A549 (cell line): ENCODE measurements around the gene TNRC6C. TPM values are rescaled to one million over a fixed set of nuclear protein-coding genes. Genes with fewer than 3 reads are reported as not detected.

Source experiments
- ATAC-seq, 2 experiments: fragments of 200-7000 bp in 1 of 2; fragments of >200 bp in 1 of 2; cut with Nextera tagmentation in 1 of 2; cut with Tn5 transposase in 1 of 2; 3 replicates each; pipeline versions ENCODE4 v1.8.0 to v1.9.1; 2018 to 2020; ENCODE audit warnings: mild to moderate bottlenecking in 1 of 2, moderate library complexity in 1 of 2
- CTCF ChIA-PET: fragments of 300-600 bp; sonication (Branson Sonifier 250); formaldehyde crosslinking; extraction: SDS; loops from one replicate; lab custom pipeline; 2021; ENCODE audit warnings: antibody characterized with exemption, inconsistent platforms; lab: Yijun Ruan, JAX
- POLR2A ChIA-PET: fragments of 350-600 bp; formaldehyde crosslinking; extraction: SDS; loops from one replicate; lab custom pipeline; 2021; ENCODE audit warnings: antibody characterized with exemption, inconsistent platforms; lab: Yijun Ruan, JAX
- DNase-seq, 2 experiments: peaks; one replicate each; pipeline versions ENCODE4 v3.0.0 to v3.0.0-alpha.2; 2011 to 2016; ENCODE audit warnings: low read depth in 1 of 2, low spot score in 1 of 2
- FAIRE-seq: peaks from 2 replicates; lab custom pipeline; 2011; peaks lifted over from hg19 to GRCh38; lab: Jason Lieb, UNC
- H3K27ac ChIP-seq, 2 experiments: fragments of >200 bp; sonication (Bioruptor Twin); formaldehyde crosslinking; 3 replicates each; pipeline ENCODE4 v1.5.1; 2016 to 2017
- H3K4me1 ChIP-seq: fragments of >200 bp; sonication (Bioruptor Twin); formaldehyde crosslinking; 3 replicates; pipeline ENCODE4 v1.6.1; 2016
- H3K4me2 ChIP-seq: fragments of >200 bp; sonication (Bioruptor Twin); formaldehyde crosslinking; 3 replicates; pipeline ENCODE4 v1.6.1; 2016
- H3K4me3 ChIP-seq: fragments of >200 bp; sonication (Bioruptor Twin); formaldehyde crosslinking; 3 replicates; pipeline ENCODE4 v1.5.1; 2016
- H3K9me3 ChIP-seq: fragments of >200 bp; sonication (Bioruptor Twin); formaldehyde crosslinking; 3 replicates; pipeline ENCODE4 v1.6.1; 2016
- CBX2 ChIP-seq: fragments of 200-600 bp; sonication (generic); IDR thresholded peaks from 2 replicates; pipeline ENCODE4 v1.6.1; 2016; ENCODE audit warnings: low read depth, mild to moderate bottlenecking, borderline replicate concordance
- CBX8 ChIP-seq: fragments of 200-600 bp; sonication (generic); IDR thresholded peaks from 2 replicates; pipeline ENCODE4 v1.6.1; 2016
- CHD2 ChIP-seq: fragments of 150-350 bp; IDR thresholded peaks from 2 replicates; pipeline ENCODE4 v1.6.1; 2014; ENCODE audit warnings: low read length; ENCODE audit not compliant: partially characterized antibody
- EP300 ChIP-seq, 2 experiments: fragments of >200 bp; sonication (Bioruptor Twin); formaldehyde crosslinking; IDR thresholded peaks; 2 replicates in 1 of 2; 3 replicates in 1 of 2; pipeline ENCODE4 v1.6.1; 2016 to 2017
- FOSL2 ChIP-seq, 2 experiments: fragments of 450-650 bp in 1 of 2; fragments of >200 bp in 1 of 2; sonication (Bioruptor Twin) in 1 of 2; formaldehyde crosslinking; IDR thresholded peaks; 2 replicates each; pipeline versions ENCODE4 v1.5.0 to v1.6.1; 2016 to 2020; ENCODE audit warnings: mild to moderate bottlenecking in 1 of 2, moderate library complexity in 1 of 2
- FOXS1 ChIP-seq: fragments of 250-450 bp; sonication (Bioruptor Pico); IDR thresholded peaks from 2 replicates; pipeline ENCODE4 v1.5.0; 2020; ENCODE audit warnings: mild to moderate bottlenecking, moderate library complexity
- HDAC2 ChIP-seq: fragments of 200-600 bp; sonication (generic); IDR thresholded peaks from 2 replicates; pipeline ENCODE4 v1.6.1; 2016
- HOXB5 ChIP-seq: fragments of 250-450 bp; sonication (Bioruptor Pico); IDR thresholded peaks from 2 replicates; pipeline ENCODE4 v1.5.0; 2020; ENCODE audit warnings: mild to moderate bottlenecking, moderate library complexity
- JUN ChIP-seq, 2 experiments: fragments of >200 bp; sonication (Bioruptor Twin); formaldehyde crosslinking; IDR thresholded peaks; 2 replicates in 1 of 2; 3 replicates in 1 of 2; pipeline ENCODE4 v1.6.1; 2016 to 2017
- MAFK ChIP-seq: fragments of 450-650 bp; IDR thresholded peaks from 2 replicates; pipeline ENCODE4 v1.6.1; 2014; ENCODE audit not compliant: partially characterized antibody
- MAZ ChIP-seq: fragments of 150-350 bp; IDR thresholded peaks from 2 replicates; pipeline ENCODE4 v1.6.1; 2014; ENCODE audit warnings: antibody characterized with exemption, low read depth, low read length, borderline replicate concordance
- PHF8 ChIP-seq: fragments of 200-600 bp; sonication (generic); IDR thresholded peaks from 2 replicates; pipeline ENCODE4 v1.6.1; 2016; ENCODE audit warnings: low read depth, mild to moderate bottlenecking, antibody characterized with exemption, moderate library complexity, borderline replicate concordance
- RAD21 ChIP-seq, 2 experiments: fragments of >200 bp in 1 of 2; sonication (Bioruptor Twin) in 1 of 2; formaldehyde crosslinking in 1 of 2; IDR thresholded peaks in 1 of 2; conservative IDR thresholded peaks in 1 of 2; 2 replicates in 1 of 2; 3 replicates in 1 of 2; pipeline ENCODE4 v1.6.1; 2012 to 2018; ENCODE audit warnings: inconsistent platforms in 1 of 2
- RARB ChIP-seq: fragments of 250-450 bp; sonication (Bioruptor Pico); IDR thresholded peaks from 2 replicates; pipeline ENCODE4 v1.8.0; 2021; ENCODE audit warnings: mild to moderate bottlenecking, moderate library complexity
- TFCP2L1 ChIP-seq: fragments of 250-450 bp; sonication (Bioruptor Pico); IDR thresholded peaks from 2 replicates; pipeline ENCODE4 v1.5.0; 2021; ENCODE audit warnings: mild to moderate bottlenecking
- ZC3H11A ChIP-seq: fragments of 450-650 bp; IDR thresholded peaks from 2 replicates; pipeline ENCODE4 v1.6.1; 2014; ENCODE audit warnings: antibody characterized with exemption, mild to moderate bottlenecking
- ZSCAN20 ChIP-seq: fragments of 250-450 bp; sonication (Bioruptor Pico); IDR thresholded peaks from 2 replicates; pipeline ENCODE4 v1.8.0; 2022; ENCODE audit warnings: mild to moderate bottlenecking, moderate library complexity
- WGBS: methylation state at CpG from one replicate; pipeline ENCODE4 v1.1.6; 2017; ENCODE audit errors: missing lambda C conversion rate; 5-methylcytosine and 5-hydroxymethylcytosine counted together
- polyA plus RNA-seq, 4 experiments: library from polyadenylated mRNA; depleted of rRNA in 3 of 4; stranded (reverse); fragments of >200 nt; fragmentation: RNase III in 1 of 4; extraction: RNeasy Plus Mini Kit Qiagen cat#74134 plus additional on column Dnase treatment in 1 of 4; gene quantifications; 2 replicates in 3 of 4; 3 replicates in 1 of 4; pipeline ENCODE4 v1.2.3, GENCODE V29; 2011 to 2017
- TF ChIP-seq, protein P1 (sequence below): IDR thresholded peaks from 2 replicates; pipeline ENCODE4 v1.6.1; 2012
- TF ChIP-seq, protein P2 (sequence below): fragments of 250-450 bp; sonication (Bioruptor Pico); IDR thresholded peaks from 2 replicates; pipeline ENCODE4 v1.5.0; 2021; ENCODE audit warnings: mild to moderate bottlenecking, moderate library complexity, borderline replicate concordance
- TF ChIP-seq, protein P3 (sequence below): fragments of 450-650 bp; IDR thresholded peaks from 2 replicates; pipeline ENCODE4 v1.6.1; 2014; ENCODE audit warnings: antibody characterized with exemption
- TF ChIP-seq, protein P4 (sequence below): fragments of >200 bp; sonication (Bioruptor Twin); formaldehyde crosslinking; IDR thresholded peaks from 3 replicates; pipeline ENCODE4 v1.6.1; 2016

The TNRC6C gene
- polyA plus RNA-seq, 2 of the 4 experiments (the other 2 are of a cell fraction) = 1.3 to 1.9 TPM

DNA sequence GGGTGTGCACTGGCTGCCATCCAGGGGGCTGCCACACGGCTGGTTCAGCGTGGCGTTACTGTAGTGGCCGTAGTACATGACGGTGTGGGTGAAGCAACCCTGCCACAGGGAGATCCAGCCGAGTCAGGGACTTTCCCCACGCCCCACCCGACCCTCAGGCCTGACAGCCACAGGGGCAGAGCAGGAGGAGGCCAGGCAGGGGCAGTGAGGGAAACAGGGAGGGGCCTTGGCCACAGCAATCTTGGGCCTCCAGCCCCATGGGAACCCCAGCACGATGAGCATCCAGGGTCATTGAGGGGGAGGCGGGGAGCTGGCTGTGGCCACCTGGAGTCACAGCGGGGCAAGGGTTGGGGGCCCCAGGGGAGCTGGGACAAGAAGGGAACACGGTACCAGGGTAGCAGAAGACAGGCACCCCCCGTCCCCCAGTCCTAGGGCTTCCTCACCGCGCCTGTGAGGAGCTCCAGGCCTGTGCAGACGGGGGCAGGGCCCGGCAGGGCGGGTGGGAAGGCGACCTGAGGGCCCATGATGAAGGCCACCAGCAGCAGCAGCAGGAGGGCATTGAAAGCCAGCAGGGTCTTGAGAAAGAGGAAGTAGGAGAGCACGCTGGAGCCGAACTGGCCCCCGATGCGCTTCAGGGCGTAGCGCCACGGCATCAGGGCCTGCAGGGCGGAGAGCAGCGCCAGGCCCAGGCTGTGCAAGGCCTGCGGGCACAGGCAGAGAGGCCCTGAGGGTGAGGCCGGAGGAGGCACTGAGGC lies 165.8 kb downstream of the TNRC6C start (continued):
- TF ChIP-seq RAD21 (conservative IDR thresholded peaks at IDR 0.05 in 1 of 2, IDR thresholded peaks at IDR 0.05 in 1 of 2) (no peak), ZC3H11A (no peak), PHF8 (no peak), JUN (IDR thresholded peaks at IDR 0.05) (no peak), MAFK (no peak), EP300 (IDR thresholded peaks at IDR 0.05) (no peak), HOXB5 (CRISPR knock-in tag) (no peak), ZSCAN20 (no peak)
- TF ChIP-seq, protein P1, sequence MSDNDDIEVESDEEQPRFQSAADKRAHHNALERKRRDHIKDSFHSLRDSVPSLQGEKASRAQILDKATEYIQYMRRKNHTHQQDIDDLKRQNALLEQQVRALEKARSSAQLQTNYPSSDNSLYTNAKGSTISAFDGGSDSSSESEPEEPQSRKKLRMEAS = no peak
- TF ChIP-seq, protein P2, sequence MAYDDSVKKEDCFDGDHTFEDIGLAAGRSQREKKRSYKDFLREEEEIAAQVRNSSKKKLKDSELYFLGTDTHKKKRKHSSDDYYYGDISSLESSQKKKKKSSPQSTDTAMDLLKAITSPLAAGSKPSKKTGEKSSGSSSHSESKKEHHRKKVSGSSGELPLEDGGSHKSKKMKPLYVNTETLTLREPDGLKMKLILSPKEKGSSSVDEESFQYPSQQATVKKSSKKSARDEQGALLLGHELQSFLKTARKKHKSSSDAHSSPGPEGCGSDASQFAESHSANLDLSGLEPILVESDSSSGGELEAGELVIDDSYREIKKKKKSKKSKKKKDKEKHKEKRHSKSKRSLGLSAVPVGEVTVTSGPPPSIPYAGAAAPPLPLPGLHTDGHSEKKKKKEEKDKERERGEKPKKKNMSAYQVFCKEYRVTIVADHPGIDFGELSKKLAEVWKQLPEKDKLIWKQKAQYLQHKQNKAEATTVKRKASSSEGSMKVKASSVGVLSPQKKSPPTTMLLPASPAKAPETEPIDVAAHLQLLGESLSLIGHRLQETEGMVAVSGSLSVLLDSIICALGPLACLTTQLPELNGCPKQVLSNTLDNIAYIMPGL = no peak
- TF ChIP-seq, protein P3, sequence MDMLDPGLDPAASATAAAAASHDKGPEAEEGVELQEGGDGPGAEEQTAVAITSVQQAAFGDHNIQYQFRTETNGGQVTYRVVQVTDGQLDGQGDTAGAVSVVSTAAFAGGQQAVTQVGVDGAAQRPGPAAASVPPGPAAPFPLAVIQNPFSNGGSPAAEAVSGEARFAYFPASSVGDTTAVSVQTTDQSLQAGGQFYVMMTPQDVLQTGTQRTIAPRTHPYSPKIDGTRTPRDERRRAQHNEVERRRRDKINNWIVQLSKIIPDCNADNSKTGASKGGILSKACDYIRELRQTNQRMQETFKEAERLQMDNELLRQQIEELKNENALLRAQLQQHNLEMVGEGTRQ = no peak

DNA sequence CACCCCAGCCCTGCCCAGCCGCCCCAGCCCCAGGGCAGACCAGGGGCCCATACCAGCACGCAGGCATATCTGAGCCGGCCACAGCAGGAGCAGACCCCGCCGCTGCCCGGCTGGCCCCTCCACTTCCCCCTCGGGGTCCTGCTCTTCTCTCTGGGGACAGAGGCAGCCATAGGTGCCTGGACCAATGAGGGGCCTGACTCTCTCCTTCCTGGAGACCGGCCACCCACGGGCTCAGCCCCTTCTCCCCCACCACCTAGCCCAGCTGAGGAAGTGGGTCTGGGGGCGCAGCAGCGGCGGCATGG lies 166.3 kb downstream of the TNRC6C start:
- 90% methylated on average over 12 of the region's 12 CpGs for WGBS
- TF ChIP-seq MAFK (no peak), ZC3H11A (no peak), TFCP2L1 (CRISPR knock-in tag) (no peak)
- POLR2A ChIA-PET = no interaction called here
- no peak overlapping the region for H3K4me2 ChIP-seq
- FAIRE-seq (no peak), ATAC-seq (no peak), DNase-seq (no peak)
- no peak overlapping the region for H3K4me3 ChIP-seq
- peaks cover 14% of the 10 kb centered on the region for H3K4me1 ChIP-seq
- H3K9me3 ChIP-seq = no peaks in the 10 kb centered on the region
- CTCF ChIA-PET = interaction anchor here (0.6 to 13.7 kb wide), 9 partner anchors 8 to 1879 kb away, joined by 3 to 164 read pairs (median 4); no protein-coding TSS in a partner anchor
- H3K27ac ChIP-seq = no peak overlapping the region

DNA sequence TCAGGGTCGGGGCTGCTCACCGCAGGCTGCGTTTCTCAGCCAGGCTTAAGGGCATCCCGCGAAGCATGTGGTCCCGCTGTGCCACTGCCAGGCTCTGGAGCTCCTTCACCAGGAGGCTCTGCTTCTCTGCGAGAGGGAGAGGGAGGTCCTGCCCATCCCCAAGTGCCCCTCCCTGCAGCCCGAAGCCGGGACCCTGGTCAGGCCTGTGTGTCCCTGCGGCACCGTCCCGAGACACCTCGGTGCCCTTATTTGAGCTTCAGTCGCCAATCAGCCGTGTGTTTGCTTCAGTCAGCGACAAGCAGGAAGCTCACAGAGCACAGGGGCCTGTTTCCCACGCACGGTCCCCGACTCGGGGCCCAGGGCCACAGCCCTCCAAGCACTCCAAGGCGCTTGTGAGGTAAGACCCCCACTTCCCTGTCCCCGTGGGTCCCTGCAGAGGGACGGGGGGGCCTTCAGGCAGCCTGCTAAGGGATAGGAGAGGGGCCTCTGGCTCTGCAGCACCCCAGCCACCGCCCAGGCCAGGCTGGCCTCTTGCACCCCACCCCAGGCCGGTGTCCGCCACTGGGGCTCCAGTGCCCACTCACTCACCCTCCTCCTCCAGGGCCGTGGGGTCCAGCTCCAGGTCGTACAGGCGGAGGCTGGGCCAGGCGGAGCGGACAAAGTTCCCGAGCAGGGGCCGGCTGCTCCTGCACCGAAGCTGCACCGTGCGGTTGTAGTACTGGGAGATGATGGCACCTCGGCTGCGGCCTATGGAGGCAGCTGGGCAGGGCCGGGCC lies 166.8 kb downstream of the TNRC6C start:
- WGBS = 89% methylated on average over 37 of the region's 39 CpGs
- Histone ChIP-seq H3K27ac (no peak overlapping the region), H3K4me1 (peaks cover 14% of the 10 kb centered on the region), H3K4me3 (no peak overlapping the region), H3K9me3 (no peaks in the 10 kb centered on the region), H3K4me2 (no peak overlapping the region)
- DNase-seq (no peak), FAIRE-seq (no peak), ATAC-seq (no peak)
- POLR2A ChIA-PET = no interaction called here
- CTCF ChIA-PET = interaction anchor here (0.6 to 13.7 kb wide), 10 partner anchors 9 to 1880 kb away, joined by 3 to 164 read pairs (median 3); no protein-coding TSS in a partner anchor
- TF ChIP-seq CBX8 (no peak), FOSL2 (IDR thresholded peaks at IDR 0.05) (no peak), FOSL2 (CRISPR knock-in tag; IDR thresholded peaks at IDR 0.05) (no peak), MAZ (no peak), CHD2 (no peak), CBX2 (no peak), EP300 (IDR thresholded peaks at IDR 0.05) (no peak), HDAC2 (no peak), FOXS1 (CRISPR knock-in tag) (no peak), ZC3H11A (no peak), JUN (IDR thresholded peaks at IDR 0.05) (no peak), RARB (CRISPR knock-in tag) (no peak)
- TF ChIP-seq, protein P1 = no peak
- TF ChIP-seq, protein P4, sequence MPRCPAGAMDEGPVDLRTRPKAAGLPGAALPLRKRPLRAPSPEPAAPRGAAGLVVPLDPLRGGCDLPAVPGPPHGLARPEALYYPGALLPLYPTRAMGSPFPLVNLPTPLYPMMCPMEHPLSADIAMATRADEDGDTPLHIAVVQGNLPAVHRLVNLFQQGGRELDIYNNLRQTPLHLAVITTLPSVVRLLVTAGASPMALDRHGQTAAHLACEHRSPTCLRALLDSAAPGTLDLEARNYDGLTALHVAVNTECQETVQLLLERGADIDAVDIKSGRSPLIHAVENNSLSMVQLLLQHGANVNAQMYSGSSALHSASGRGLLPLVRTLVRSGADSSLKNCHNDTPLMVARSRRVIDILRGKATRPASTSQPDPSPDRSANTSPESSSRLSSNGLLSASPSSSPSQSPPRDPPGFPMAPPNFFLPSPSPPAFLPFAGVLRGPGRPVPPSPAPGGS = no peak
